Neutrophil (primary cell): Measurements from ENCODE around the gene RET.

ENCODE experiments used
- H3K27ac ChIP-seq: fragments of 200-600 bp; sonication (generic); 2 replicates; pipeline ENCODE4 v1.5.1; 2016; ENCODE audit warnings: mild to moderate bottlenecking, moderate library complexity
- H3K27me3 ChIP-seq: fragments of 200-600 bp; sonication (generic); 2 replicates; pipeline ENCODE4 v1.6.0; 2016; ENCODE audit warnings: mild to moderate bottlenecking
- H3K36me3 ChIP-seq: fragments of 200-600 bp; sonication (generic); 2 replicates; pipeline ENCODE4 v1.5.1; 2017
- H3K4me1 ChIP-seq, 2 experiments: fragments of 200-600 bp in 1 of 2; sonication (generic) in 1 of 2; 1 replicate in 1 of 2; 2 replicates in 1 of 2; pipeline versions ENCODE4 v1.5.1 to v1.6.1; 2013 to 2016; ENCODE audit warnings: low read depth in 1 of 2, low read length in 1 of 2, mild to moderate bottlenecking in 1 of 2, moderate library complexity in 1 of 2; ENCODE audit not compliant: control insufficient read depth in 1 of 2, insufficient read depth in 1 of 2
- H3K4me3 ChIP-seq, 2 experiments: fragments of 200-600 bp in 1 of 2; sonication (generic) in 1 of 2; 1 replicate in 1 of 2; 2 replicates in 1 of 2; pipeline ENCODE4 v1.5.1; 2013 to 2016; ENCODE audit warnings: low read depth in 1 of 2, low read length in 1 of 2, mild to moderate bottlenecking in 1 of 2, moderate library complexity in 1 of 2
- H3K9me3 ChIP-seq: fragments of 200-600 bp; sonication (generic); 2 replicates; pipeline ENCODE4 v1.5.1; 2016
- CTCF ChIP-seq: fragments of 200-600 bp; sonication (generic); IDR thresholded peaks from 2 replicates; pipeline ENCODE4 v1.5.1; 2016; ENCODE audit warnings: antibody characterized with exemption

The RET gene

GRCh38 chr10:43068471-43069210 is 8.2 kb upstream of the RET start:
- Histone ChIP-seq H3K27ac (no peak overlapping the region), H3K4me3 (no peak overlapping the region), H3K27me3 (peaks cover 7% of the 10 kb centered on the region), H3K9me3 (no peaks in the 10 kb centered on the region), H3K36me3 (no peaks in the 10 kb centered on the region), H3K4me1 (no peaks in the 10 kb centered on the region)
- no peak for TF ChIP-seq CTCF

- Histone ChIP-seq H3K27me3 (peaks cover 12% of the 10 kb centered on the region), H3K4me1 (no peaks in the 10 kb centered on the region), H3K36me3 (no peaks in the 10 kb centered on the region), H3K4me3 (no peak overlapping the region), H3K9me3 (no peaks in the 10 kb centered on the region), H3K27ac (no peak overlapping the region)
- no peak for TF ChIP-seq CTCF
These were observed 7.7 kb upstream of the RET start for GRCh38 chr10:43069211-43069515.

GRCh38 chr10:43069579-43069978 is 7.3 kb upstream of the RET start:
- H3K9me3 ChIP-seq, result no peaks in the 10 kb centered on the region
- H3K27ac ChIP-seq, result no peak overlapping the region
- H3K27me3 ChIP-seq, result peaks cover 16% of the 10 kb centered on the region
- no peak overlapping the region for H3K4me3 ChIP-seq
- no peaks in the 10 kb centered on the region for H3K36me3 ChIP-seq
- TF ChIP-seq CTCF, result no peak
- H3K4me1 ChIP-seq, result no peaks in the 10 kb centered on the region

- Histone ChIP-seq H3K4me3 (no peak overlapping the region), H3K27ac (no peak overlapping the region), H3K9me3 (no peaks in the 10 kb centered on the region), H3K4me1 (no peaks in the 10 kb centered on the region), H3K36me3 (no peaks in the 10 kb centered on the region), H3K27me3 (peaks cover 24% of the 10 kb centered on the region)
- no peak for TF ChIP-seq CTCF
These were observed 6.5 kb upstream of the RET start for GRCh38 chr10:43070121-43071085.

- no peaks in the 10 kb centered on the region for H3K36me3 ChIP-seq
- H3K4me1 ChIP-seq, result peaks cover 5 to 10% of the 10 kb centered on the region in 2 experiments
- H3K27ac ChIP-seq, result no peak overlapping the region
- no peak for TF ChIP-seq CTCF
- H3K27me3 ChIP-seq, result peaks cover 41% of the 10 kb centered on the region
- no peaks in the 10 kb centered on the region for H3K9me3 ChIP-seq
- no peak overlapping the region for H3K4me3 ChIP-seq
These were observed 4.8 kb upstream of the RET start for GRCh38 chr10:43071865-43072650.
